ENCODE measurements around the gene TBX15. TPM values are rescaled to one million over a fixed set of nuclear protein-coding genes. Genes with fewer than 3 reads are reported as not detected.

The TBX15 gene
- total RNA-seq, 6 experiments from 2014 or later, result 0.29 to 56.5 (median 16.5) TPM

GRCh38 chr1:118987468-118988185 is 516 bp downstream of the TBX15 start:
- TF ChIP-seq CTCF (IDR thresholded peaks at IDR 0.05), result no peak
- TF ChIP-seq POLR2A (IDR thresholded peaks at IDR 0.05), result no peak
- 4% methylated on average over 25 of the region's 65 CpGs for WGBS (ENCODE audit: insufficient coverage, low coverage, low lambda C conversion rate, missing lambda C conversion rate)
- intact Hi-C loops (cut with DNase I), result no loop called here
- ATAC-seq (peak; percentile 13 to 22 (median 14)), DNase-seq (no peak)
- no peak overlapping the region for H3K27ac ChIP-seq
- peaks cover 0 to 24% (median 0%) of the 10 kb centered on the region in 4 donors for H3K4me1 ChIP-seq
- peak overlapping the region in 2 of 3 donors; percentile 3 to 7 for H3K4me3 ChIP-seq
- H3K9me3 ChIP-seq, result peaks cover 0 to 3% (median 0%) of the 10 kb centered on the region in 4 donors
- H3K27me3 ChIP-seq, result peaks cover 27 to 79% of the 10 kb centered on the region in 2 donors
- H3K36me3 ChIP-seq, result no peaks in the 10 kb centered on the region

- WGBS (ENCODE audit: insufficient coverage, low coverage, low lambda C conversion rate, missing lambda C conversion rate), result 8% methylated on average over 25 of the region's 42 CpGs
- ATAC-seq (no peak), DNase-seq (no peak)
- H3K36me3 ChIP-seq, result no peaks in the 10 kb centered on the region
- intact Hi-C loops (cut with DNase I), result no loop called here
- no peak overlapping the region for H3K27ac ChIP-seq
- H3K4me3 ChIP-seq, result peak overlapping the region in 2 of 3 donors; percentile 3 to 7
- H3K27me3 ChIP-seq, result peaks cover 22 to 71% of the 10 kb centered on the region in 2 donors
- no peak for TF ChIP-seq POLR2A (IDR thresholded peaks at IDR 0.05)
- TF ChIP-seq CTCF (IDR thresholded peaks at IDR 0.05), result no peak
- H3K4me1 ChIP-seq, result peaks cover 0 to 24% (median 0%) of the 10 kb centered on the region in 4 donors
- peaks cover 0 to 3% (median 0%) of the 10 kb centered on the region in 4 donors for H3K9me3 ChIP-seq
Observed at GRCh38 chr1:118986555-118987467, 1.3 kb downstream of the TBX15 start.

GRCh38 chr1:118985640-118986554 is 2.2 kb downstream of the TBX15 start:
- DNase-seq (no peak), ATAC-seq (no peak)
- no peak overlapping the region for H3K4me3 ChIP-seq
- WGBS (ENCODE audit: insufficient coverage, low coverage, low lambda C conversion rate, missing lambda C conversion rate), result 12% methylated on average over 34 of the region's 34 CpGs
- H3K4me1 ChIP-seq, result peaks cover 0 to 24% (median 0%) of the 10 kb centered on the region in 4 donors
- no peak overlapping the region for H3K27ac ChIP-seq
- H3K27me3 ChIP-seq, result peaks cover 22 to 69% of the 10 kb centered on the region in 2 donors
- no peaks in the 10 kb centered on the region for H3K36me3 ChIP-seq
- intact Hi-C loops (cut with DNase I), result no loop called here
- H3K9me3 ChIP-seq, result peaks cover 0 to 3% (median 0%) of the 10 kb centered on the region in 4 donors
- TF ChIP-seq POLR2A (IDR thresholded peaks at IDR 0.05) (no peak), CTCF (IDR thresholded peaks at IDR 0.05) (no peak)
